Measurements from ENCODE around the gene UPK3A. TPM values are rescaled to one million over a fixed set of nuclear protein-coding genes. Genes with fewer than 3 reads are reported as not detected.

The UPK3A gene
- polyA plus RNA-seq (2013, experiment 1 of 2): not detected
- polyA plus RNA-seq (2013, experiment 2 of 2): not detected

GRCh38 chr22:45284705-45285262, at the start of gene UPK3A:
TSS of gene UPK3A (plus strand) at chr22:45284949. CDS start at chr22:45285014, 65 bp downstream.
- H3K4me3 ChIP-seq (ENCODE audit: extremely low read depth, insufficient read depth, low read length, poor library complexity, severe bottlenecking): peak within 1 kb of the TSS; percentile 16
- peaks cover 9% of the 10 kb centered on the region for H3K4me1 ChIP-seq (ENCODE audit: control insufficient read depth, insufficient read depth, low read length, poor library complexity, severe bottlenecking)
- no peak within 1 kb of the TSS for H3K27ac ChIP-seq (ENCODE audit: low read depth, low read length, severe bottlenecking)
- 3 to 8% methylated on average over 33 to 36 of the region's 46 CpGs for WGBS, 2 experiments (ENCODE audit: insufficient coverage in 2 of 2)
- H3K9me3 ChIP-seq (ENCODE audit: control insufficient read depth, low read length): no peaks in the 10 kb centered on the region
- H3K36me3 ChIP-seq (ENCODE audit: control insufficient read depth, insufficient read depth, low read length): no peaks in the 10 kb centered on the region

GRCh38 chr22:45235101-45235777, 49.5 kb upstream of the UPK3A start:
- H3K9me3 ChIP-seq (ENCODE audit: control insufficient read depth, low read length): no peaks in the 10 kb centered on the region
- H3K27ac ChIP-seq (ENCODE audit: low read depth, low read length, severe bottlenecking): no peak overlapping the region
- H3K4me3 ChIP-seq (ENCODE audit: extremely low read depth, insufficient read depth, low read length, poor library complexity, severe bottlenecking): no peak overlapping the region
- H3K36me3 ChIP-seq (ENCODE audit: control insufficient read depth, insufficient read depth, low read length): peaks cover 10% of the 10 kb centered on the region
- WGBS, 2 experiments (ENCODE audit: insufficient coverage in 2 of 2): 94 to 95% methylated on average over 23 of the region's 23 CpGs
- peaks cover 16% of the 10 kb centered on the region for H3K4me1 ChIP-seq (ENCODE audit: control insufficient read depth, insufficient read depth, low read length, poor library complexity, severe bottlenecking)

GRCh38 chr22:45235851-45236342, 48.9 kb upstream of the UPK3A start:
- H3K9me3 ChIP-seq (ENCODE audit: control insufficient read depth, low read length): no peaks in the 10 kb centered on the region
- H3K4me3 ChIP-seq (ENCODE audit: extremely low read depth, insufficient read depth, low read length, poor library complexity, severe bottlenecking): no peak overlapping the region
- H3K36me3 ChIP-seq (ENCODE audit: control insufficient read depth, insufficient read depth, low read length): peaks cover 10% of the 10 kb centered on the region
- WGBS, 2 experiments (ENCODE audit: insufficient coverage in 2 of 2): 96% methylated on average over 18 to 19 of the region's 20 CpGs
- H3K27ac ChIP-seq (ENCODE audit: low read depth, low read length, severe bottlenecking): no peak overlapping the region
- H3K4me1 ChIP-seq (ENCODE audit: control insufficient read depth, insufficient read depth, low read length, poor library complexity, severe bottlenecking): peaks cover 15% of the 10 kb centered on the region

GRCh38 chr22:45237065-45237990, 47.4 kb upstream of the UPK3A start:
- WGBS, 2 experiments (ENCODE audit: insufficient coverage in 2 of 2): 90 to 95% methylated on average over 9 to 13 of the region's 15 CpGs
- Histone ChIP-seq H3K4me1 (ENCODE audit: control insufficient read depth, insufficient read depth, low read length, poor library complexity, severe bottlenecking) (peaks cover 11% of the 10 kb centered on the region), H3K4me3 (ENCODE audit: extremely low read depth, insufficient read depth, low read length, poor library complexity, severe bottlenecking) (no peak overlapping the region), H3K27ac (ENCODE audit: low read depth, low read length, severe bottlenecking) (no peak overlapping the region), H3K36me3 (ENCODE audit: control insufficient read depth, insufficient read depth, low read length) (peaks cover 10% of the 10 kb centered on the region), H3K9me3 (ENCODE audit: control insufficient read depth, low read length) (no peaks in the 10 kb centered on the region)

- no peak overlapping the region for H3K4me3 ChIP-seq (ENCODE audit: extremely low read depth, insufficient read depth, low read length, poor library complexity, severe bottlenecking)
- H3K4me1 ChIP-seq (ENCODE audit: control insufficient read depth, insufficient read depth, low read length, poor library complexity, severe bottlenecking): peaks cover 11% of the 10 kb centered on the region
- no peaks in the 10 kb centered on the region for H3K9me3 ChIP-seq (ENCODE audit: control insufficient read depth, low read length)
- WGBS, 2 experiments (ENCODE audit: insufficient coverage in 2 of 2): 89 to 95% methylated on average over 15 to 17 of the region's 18 CpGs
- H3K27ac ChIP-seq (ENCODE audit: low read depth, low read length, severe bottlenecking): no peak overlapping the region
- H3K36me3 ChIP-seq (ENCODE audit: control insufficient read depth, insufficient read depth, low read length): peaks cover 5% of the 10 kb centered on the region
These were observed 46.4 kb upstream of the UPK3A start for GRCh38 chr22:45238076-45238956.

GRCh38 chr22:45238957-45239680, 45.6 kb upstream of the UPK3A start:
- 54 to 75% methylated on average over 4 to 6 of the region's 6 CpGs for WGBS, 2 experiments (ENCODE audit: insufficient coverage in 2 of 2)
- H3K4me3 ChIP-seq (ENCODE audit: extremely low read depth, insufficient read depth, low read length, poor library complexity, severe bottlenecking): peak overlapping the region; percentile 68
- H3K9me3 ChIP-seq (ENCODE audit: control insufficient read depth, low read length): no peaks in the 10 kb centered on the region
- peaks cover 11% of the 10 kb centered on the region for H3K4me1 ChIP-seq (ENCODE audit: control insufficient read depth, insufficient read depth, low read length, poor library complexity, severe bottlenecking)
- no peak overlapping the region for H3K27ac ChIP-seq (ENCODE audit: low read depth, low read length, severe bottlenecking)
- H3K36me3 ChIP-seq (ENCODE audit: control insufficient read depth, insufficient read depth, low read length): peaks cover 5% of the 10 kb centered on the region

- Histone ChIP-seq H3K36me3 (ENCODE audit: control insufficient read depth, insufficient read depth, low read length) (peaks cover 5% of the 10 kb centered on the region), H3K9me3 (ENCODE audit: control insufficient read depth, low read length) (no peaks in the 10 kb centered on the region), H3K4me1 (ENCODE audit: control insufficient read depth, insufficient read depth, low read length, poor library complexity, severe bottlenecking) (peaks cover 11% of the 10 kb centered on the region), H3K4me3 (ENCODE audit: extremely low read depth, insufficient read depth, low read length, poor library complexity, severe bottlenecking) (peak overlapping the region; percentile 68), H3K27ac (ENCODE audit: low read depth, low read length, severe bottlenecking) (no peak overlapping the region)
- WGBS, 2 experiments (ENCODE audit: insufficient coverage in 2 of 2): 10 to 22% methylated on average over 2 to 5 of the region's 8 CpGs
These were observed 45.1 kb upstream of the UPK3A start for GRCh38 chr22:45239681-45240051.

- H3K27ac ChIP-seq (ENCODE audit: low read depth, low read length, severe bottlenecking): no peak overlapping the region
- H3K9me3 ChIP-seq (ENCODE audit: control insufficient read depth, low read length): no peaks in the 10 kb centered on the region
- peaks cover 11% of the 10 kb centered on the region for H3K4me1 ChIP-seq (ENCODE audit: control insufficient read depth, insufficient read depth, low read length, poor library complexity, severe bottlenecking)
- peaks cover 5% of the 10 kb centered on the region for H3K36me3 ChIP-seq (ENCODE audit: control insufficient read depth, insufficient read depth, low read length)
- 1% methylated on average over 42 to 45 of the region's 73 CpGs for WGBS, 2 experiments (ENCODE audit: insufficient coverage in 2 of 2)
- peak overlapping the region; percentile 68 for H3K4me3 ChIP-seq (ENCODE audit: extremely low read depth, insufficient read depth, low read length, poor library complexity, severe bottlenecking)
These were observed 44.5 kb upstream of the UPK3A start for GRCh38 chr22:45240104-45240809.

Data from mesodermal cell (in vitro differentiated cells).